Left ventricle myocardium inferior (tissue), 1 donor: Measurements from ENCODE around the gene GTPBP1. TPM values are rescaled to one million over a fixed set of nuclear protein-coding genes. Genes with fewer than 3 reads are reported as not detected.
A peak's percentile ranks its signal among the peaks of the same experiment; 100 is the strongest.

ENCODE experiments used
- DNase-seq: peaks from one replicate; pipeline ENCODE4 v3.0.0-alpha.2; 2020
- H3K27ac ChIP-seq: fragments of 200-600 bp; replicated peaks from 2 replicates; pipeline ENCODE4 v1.8.0; 2021
- H3K27me3 ChIP-seq: fragments of 200-600 bp; 2 replicates; pipeline ENCODE4 v1.8.0; 2021; ENCODE audit warnings: low read depth
- H3K36me3 ChIP-seq: fragments of 200-600 bp; 2 replicates; pipeline ENCODE4 v1.8.0; 2021
- H3K4me1 ChIP-seq: fragments of 200-600 bp; 2 replicates; pipeline ENCODE4 v1.8.0; 2021
- H3K4me3 ChIP-seq: fragments of 200-600 bp; 2 replicates; pipeline ENCODE4 v1.8.0; 2021; ENCODE audit warnings: mild to moderate bottlenecking, moderate library complexity
- H3K9me3 ChIP-seq: fragments of 200-600 bp; replicated peaks from 2 replicates; pipeline ENCODE4 v1.8.0; 2021
- CTCF ChIP-seq: fragments of 200-600 bp; IDR thresholded peaks from 2 replicates; pipeline ENCODE4 v1.8.0; 2021; ENCODE audit warnings: antibody characterized with exemption, mild to moderate bottlenecking, borderline replicate concordance
- intact Hi-C: fragments of 100-400 bp; cut with micrococcal nuclease; formaldehyde crosslinking; loops from one replicate; pipeline ENCODE4 v1.11.0; 2022
- total RNA-seq: library from RNA; stranded (reverse); fragmentation: NEBNext Ultra II Directional; extraction: Animal tissue kit (Norgen Biotek cat#: 25700); gene quantifications from one replicate; pipeline ENCODE4 v1.2.1, GENCODE V29; 2021
- donor health status: DM: no; HTN: yes; CAD: no; lungs with severe emphysema.

GTPBP1 gene
- total RNA-seq, 1 donor from 2014 or later = 28.9 TPM

DNA sequence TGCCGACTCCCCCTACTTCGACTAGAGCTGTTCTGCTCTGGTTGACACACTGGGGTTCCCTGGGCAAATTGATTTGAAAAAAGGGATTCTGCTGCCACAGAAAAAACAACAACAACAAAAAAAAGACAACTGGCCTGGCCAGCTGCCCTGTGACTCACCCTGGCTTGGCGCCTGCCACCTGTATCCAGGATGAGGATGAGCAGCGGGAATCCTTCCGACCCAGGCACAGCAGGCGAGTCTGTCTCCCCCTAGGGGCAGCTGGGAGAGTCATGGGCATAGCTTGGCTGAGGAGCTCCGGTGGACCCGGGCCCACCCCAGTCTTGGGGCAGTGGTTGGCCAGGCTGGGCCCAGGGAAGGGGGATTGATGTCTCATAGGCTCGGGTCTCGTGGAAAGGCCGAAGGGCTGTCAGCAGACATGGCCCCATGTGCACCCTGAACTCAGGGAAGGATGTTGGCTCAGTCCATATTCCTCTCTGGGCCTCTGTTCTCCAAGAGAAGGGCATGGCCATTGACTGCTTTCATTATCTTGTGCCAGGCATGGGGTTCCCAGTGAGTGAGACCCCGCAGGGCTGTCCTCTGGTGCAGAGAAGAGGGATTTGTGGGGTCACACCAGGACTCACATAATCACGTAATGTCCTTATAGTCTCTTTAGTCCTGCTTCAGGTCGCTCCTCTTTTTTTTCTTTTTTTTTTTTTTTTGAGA, 60.5 kb downstream of the GTPBP1 start:
- intact Hi-C loops = loop anchor here (10.0 kb wide), 1 partner anchor 239 kb away; no protein-coding TSS in a partner anchor
- H3K4me1 ChIP-seq = peaks cover 3% of the 10 kb centered on the region
- H3K27ac ChIP-seq = no peak overlapping the region
- peaks cover 9% of the 10 kb centered on the region for H3K27me3 ChIP-seq
- DNase-seq = peak; percentile 38
- H3K4me3 ChIP-seq = no peak overlapping the region
- no peaks in the 10 kb centered on the region for H3K36me3 ChIP-seq
- H3K9me3 ChIP-seq = no peaks in the 10 kb centered on the region
- TF ChIP-seq CTCF = peak; percentile 74

DNA sequence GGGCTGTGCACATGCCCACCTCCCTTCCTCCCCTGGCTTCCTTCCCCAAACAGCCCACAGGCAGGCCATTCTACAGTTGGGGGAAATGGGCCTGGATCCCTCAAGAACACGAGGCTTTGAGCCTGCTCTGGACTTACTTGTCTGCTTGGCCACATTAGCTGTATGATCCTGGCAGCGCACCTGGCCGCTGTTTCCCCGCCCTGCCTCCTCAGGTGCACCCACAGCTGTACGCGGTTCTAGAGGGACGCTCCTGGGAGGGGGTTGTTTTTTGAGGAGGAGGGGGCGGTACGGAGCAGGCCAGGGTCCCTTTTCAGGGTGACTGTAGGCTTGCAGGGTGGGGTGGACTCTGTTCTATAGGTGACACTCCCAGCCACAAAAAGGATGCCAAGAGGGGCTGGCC, 61.6 kb downstream of the GTPBP1 start:
- no peak overlapping the region for H3K27ac ChIP-seq
- peaks cover 3% of the 10 kb centered on the region for H3K4me1 ChIP-seq
- H3K9me3 ChIP-seq = no peaks in the 10 kb centered on the region
- TF ChIP-seq CTCF = no peak
- H3K36me3 ChIP-seq = no peaks in the 10 kb centered on the region
- DNase-seq = no peak
- H3K27me3 ChIP-seq = peaks cover 9% of the 10 kb centered on the region
- intact Hi-C loops = loop anchor here (10.0 kb wide), 1 partner anchor 237 kb away; no protein-coding TSS in a partner anchor
- H3K4me3 ChIP-seq = no peak overlapping the region

DNA sequence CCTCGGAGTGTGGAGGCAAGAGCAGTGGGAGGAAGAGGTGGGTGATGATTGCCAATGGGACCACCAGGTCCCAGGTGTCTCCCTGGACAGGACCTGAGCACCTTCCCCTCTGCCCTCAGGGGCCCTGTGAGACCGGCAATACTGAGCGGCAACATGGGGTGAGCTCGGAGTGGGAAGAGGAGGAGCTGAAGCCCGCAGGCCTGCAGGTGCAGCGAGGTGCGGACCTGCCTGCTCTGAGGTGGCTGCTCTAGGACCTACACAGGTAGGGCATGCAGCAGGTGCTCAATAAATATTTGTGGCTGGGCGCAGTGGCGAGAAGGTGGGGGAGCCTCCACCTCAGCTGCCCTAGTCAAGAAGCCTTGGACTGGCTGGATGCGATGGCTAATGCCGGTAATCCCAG, 62.3 kb downstream of the GTPBP1 start:
- H3K9me3 ChIP-seq = no peaks in the 10 kb centered on the region
- DNase-seq = no peak
- no peak overlapping the region for H3K4me3 ChIP-seq
- intact Hi-C loops = loop anchor here (10.0 kb wide), 1 partner anchor 237 kb away; no protein-coding TSS in a partner anchor
- TF ChIP-seq CTCF = no peak
- H3K36me3 ChIP-seq = no peaks in the 10 kb centered on the region
- no peak overlapping the region for H3K27ac ChIP-seq
- peaks cover 9% of the 10 kb centered on the region for H3K27me3 ChIP-seq
- H3K4me1 ChIP-seq = peaks cover 3% of the 10 kb centered on the region

- no peak for DNase-seq
- TF ChIP-seq CTCF = no peak
- H3K4me3 ChIP-seq = no peak overlapping the region
- H3K9me3 ChIP-seq = no peaks in the 10 kb centered on the region
- no peak overlapping the region for H3K27ac ChIP-seq
- H3K27me3 ChIP-seq = peaks cover 6% of the 10 kb centered on the region
- H3K4me1 ChIP-seq = peaks cover 3% of the 10 kb centered on the region
- intact Hi-C loops = loop anchor here (10.0 kb wide), 1 partner anchor 344 kb away; no protein-coding TSS in a partner anchor
- H3K36me3 ChIP-seq = no peaks in the 10 kb centered on the region
Observed at GRCh38 chr22:38770257-38770949, 64.7 kb downstream of the GTPBP1 start.

- H3K36me3 ChIP-seq = no peaks in the 10 kb centered on the region
- no peaks in the 10 kb centered on the region for H3K27me3 ChIP-seq
- TF ChIP-seq CTCF = no peak
- no peak overlapping the region for H3K4me3 ChIP-seq
- H3K27ac ChIP-seq = no peak overlapping the region
- no peak for DNase-seq
- no peaks in the 10 kb centered on the region for H3K9me3 ChIP-seq
- intact Hi-C loops = loop anchor here (10.0 kb wide), 1 partner anchor 342 kb away; no protein-coding TSS in a partner anchor
- peaks cover 3% of the 10 kb centered on the region for H3K4me1 ChIP-seq
Observed at GRCh38 chr22:38772623-38772873, 66.8 kb downstream of the GTPBP1 start.
